Measurements from ENCODE around the gene PCSK5.

GRCh38 chr9:76379494-76379893, 489.0 kb downstream of the PCSK5 start:
- no peak for TF ChIP-seq CTCF (IDR thresholded peaks at IDR 0.05)
- no peak for TF ChIP-seq POLR2A (IDR thresholded peaks at IDR 0.05)

Measured in right lobe of liver (tissue), 4 donors.